ENCODE data around the gene BCAS4. TPM values are rescaled to one million over a fixed set of nuclear protein-coding genes. Genes with fewer than 3 reads are reported as not detected.

BCAS4 gene
- total RNA-seq, 6 experiments from 2014 or later, result 0.31 to 1.4 (median 0.60) TPM

- TF ChIP-seq, protein P1, sequence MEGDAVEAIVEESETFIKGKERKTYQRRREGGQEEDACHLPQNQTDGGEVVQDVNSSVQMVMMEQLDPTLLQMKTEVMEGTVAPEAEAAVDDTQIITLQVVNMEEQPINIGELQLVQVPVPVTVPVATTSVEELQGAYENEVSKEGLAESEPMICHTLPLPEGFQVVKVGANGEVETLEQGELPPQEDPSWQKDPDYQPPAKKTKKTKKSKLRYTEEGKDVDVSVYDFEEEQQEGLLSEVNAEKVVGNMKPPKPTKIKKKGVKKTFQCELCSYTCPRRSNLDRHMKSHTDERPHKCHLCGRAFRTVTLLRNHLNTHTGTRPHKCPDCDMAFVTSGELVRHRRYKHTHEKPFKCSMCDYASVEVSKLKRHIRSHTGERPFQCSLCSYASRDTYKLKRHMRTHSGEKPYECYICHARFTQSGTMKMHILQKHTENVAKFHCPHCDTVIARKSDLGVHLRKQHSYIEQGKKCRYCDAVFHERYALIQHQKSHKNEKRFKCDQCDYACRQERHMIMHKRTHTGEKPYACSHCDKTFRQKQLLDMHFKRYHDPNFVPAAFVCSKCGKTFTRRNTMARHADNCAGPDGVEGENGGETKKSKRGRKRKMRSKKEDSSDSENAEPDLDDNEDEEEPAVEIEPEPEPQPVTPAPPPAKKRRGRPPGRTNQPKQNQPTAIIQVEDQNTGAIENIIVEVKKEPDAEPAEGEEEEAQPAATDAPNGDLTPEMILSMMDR (IDR thresholded peaks at IDR 0.05), result no peak
- TF ChIP-seq POLR2A (IDR thresholded peaks at IDR 0.05), result no peak
- Histone ChIP-seq H3K27me3 (no peaks in the 10 kb centered on the region), H3K36me3 (no peaks in the 10 kb centered on the region), H3K27ac (no peak overlapping the region), H3K9me3 (no peaks in the 10 kb centered on the region), H3K4me3 (no peak overlapping the region), H3K4me1 (no peaks in the 10 kb centered on the region)
- WGBS (ENCODE audit: insufficient coverage, low coverage, low lambda C conversion rate, missing lambda C conversion rate), result 95% methylated on average over 4 of the region's 8 CpGs
- intact Hi-C loops (cut with DNase I), result no loop called here
- DNase-seq (no peak), ATAC-seq (no peak)
These were observed 24.5 kb downstream of the BCAS4 start for GRCh38 chr20:50819349-50819748.

DNA sequence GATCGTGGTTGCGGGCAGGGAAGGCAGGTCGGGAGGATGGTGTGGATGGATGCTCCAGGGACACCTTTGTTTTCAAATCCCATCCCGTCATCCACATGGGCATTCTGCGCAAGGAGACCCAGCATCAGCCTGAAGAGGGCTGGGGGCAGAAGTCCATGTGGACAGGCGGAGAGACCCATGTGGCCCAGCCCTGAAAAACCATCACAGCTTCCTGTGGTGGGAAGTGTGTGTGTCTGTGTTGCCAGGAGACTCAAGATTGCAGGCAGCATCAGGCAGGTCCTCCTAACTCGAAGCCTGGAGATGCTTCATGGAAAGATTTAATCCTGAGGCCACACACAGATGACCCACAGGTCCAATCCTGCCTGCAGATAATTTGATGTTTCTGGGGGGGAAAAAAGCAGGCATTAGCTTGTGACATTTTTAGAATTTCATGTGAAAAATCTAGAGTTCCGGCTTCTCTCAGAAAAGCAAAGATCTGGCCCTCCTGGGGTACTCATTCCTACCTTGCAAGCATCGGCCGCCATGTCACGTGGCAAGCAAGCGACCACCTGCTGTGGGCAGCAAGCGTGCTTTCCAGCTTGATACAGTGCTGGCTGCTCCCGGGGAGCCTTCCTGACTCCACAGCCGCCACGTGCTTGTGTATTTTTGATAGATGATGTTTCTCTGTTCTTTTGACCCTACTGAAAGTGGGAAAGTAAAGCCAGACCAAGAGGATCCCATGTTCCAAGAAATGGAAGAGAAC, 25.8 kb downstream of the BCAS4 start:
- no peak for DNase-seq
- intact Hi-C loops (cut with DNase I), result no loop called here
- ATAC-seq, result no peak
- no peaks in the 10 kb centered on the region for H3K27me3 ChIP-seq
- no peaks in the 10 kb centered on the region for H3K4me1 ChIP-seq
- H3K9me3 ChIP-seq, result no peaks in the 10 kb centered on the region
- H3K27ac ChIP-seq, result no peak overlapping the region
- 92% methylated on average over 13 of the region's 16 CpGs for WGBS (ENCODE audit: insufficient coverage, low coverage, low lambda C conversion rate, missing lambda C conversion rate)
- TF ChIP-seq POLR2A (IDR thresholded peaks at IDR 0.05), result no peak
- TF ChIP-seq, protein P1 (IDR thresholded peaks at IDR 0.05), result no peak
- H3K4me3 ChIP-seq, result no peak overlapping the region
- no peaks in the 10 kb centered on the region for H3K36me3 ChIP-seq

DNA sequence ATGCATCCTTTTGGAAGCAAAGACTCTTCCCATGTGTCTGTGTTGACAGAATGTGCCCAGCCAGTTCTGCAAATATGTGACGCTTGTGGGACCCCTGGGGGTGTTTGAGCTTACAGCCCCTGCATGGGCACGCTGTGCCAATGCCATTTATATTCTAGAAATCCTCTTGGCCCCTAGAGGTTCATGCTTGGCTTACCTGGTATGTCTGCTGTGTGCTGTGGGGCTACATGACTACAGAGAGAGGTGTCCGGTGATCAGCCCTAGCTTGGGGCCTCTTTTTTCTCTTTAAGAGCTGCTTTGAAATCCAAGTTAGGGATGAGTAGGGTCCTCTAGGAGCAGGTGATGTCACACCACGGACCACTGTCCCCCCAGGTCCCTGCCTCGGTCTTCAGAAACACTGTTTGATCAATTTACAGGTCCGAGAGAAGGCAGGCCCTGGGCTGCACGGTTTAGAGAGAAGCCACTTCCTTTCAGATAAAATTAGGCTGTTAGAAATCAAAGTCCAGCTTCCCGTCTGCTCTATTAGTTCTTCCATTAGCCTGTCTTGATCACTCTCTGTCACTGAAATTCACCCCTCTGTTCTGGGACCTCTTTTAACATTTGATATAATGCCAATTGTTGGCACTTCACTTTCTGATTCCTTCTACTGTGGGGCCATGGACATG, 26.5 kb downstream of the BCAS4 start:
- 62% methylated on average over 6 of the region's 8 CpGs for WGBS (ENCODE audit: insufficient coverage, low coverage, low lambda C conversion rate, missing lambda C conversion rate)
- TF ChIP-seq POLR2A (IDR thresholded peaks at IDR 0.05), result no peak
- TF ChIP-seq, protein P1 (IDR thresholded peaks at IDR 0.05), result no peak
- Histone ChIP-seq H3K27ac (no peak overlapping the region), H3K27me3 (no peaks in the 10 kb centered on the region), H3K36me3 (no peaks in the 10 kb centered on the region), H3K4me3 (no peak overlapping the region), H3K9me3 (no peaks in the 10 kb centered on the region), H3K4me1 (no peaks in the 10 kb centered on the region)
- no peak for ATAC-seq
- intact Hi-C loops (cut with DNase I), result no loop called here
- DNase-seq, result no peak

DNA sequence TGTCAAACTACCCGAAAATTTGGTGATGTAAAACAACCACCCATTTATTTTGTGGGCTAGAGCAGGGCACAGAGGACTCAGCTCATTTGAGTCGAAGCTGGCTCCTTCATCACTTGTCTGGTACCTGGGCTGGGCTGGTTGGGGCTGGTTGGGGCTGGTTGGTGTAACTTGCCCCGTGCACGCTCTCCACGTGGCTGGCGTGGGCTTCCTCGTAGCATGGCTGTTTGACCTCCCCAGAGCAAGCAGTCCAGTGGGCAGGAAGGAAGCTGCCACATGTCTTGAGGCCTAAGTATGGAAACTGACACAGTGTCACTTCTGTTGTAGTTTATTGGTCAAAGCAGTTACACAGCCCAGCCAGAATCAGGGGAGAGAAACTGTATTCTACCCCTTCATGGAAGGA, 27.1 kb downstream of the BCAS4 start:
- intact Hi-C loops (cut with DNase I), result no loop called here
- Histone ChIP-seq H3K9me3 (no peaks in the 10 kb centered on the region), H3K4me1 (no peaks in the 10 kb centered on the region), H3K27me3 (no peaks in the 10 kb centered on the region), H3K36me3 (no peaks in the 10 kb centered on the region), H3K27ac (no peak overlapping the region), H3K4me3 (no peak overlapping the region)
- TF ChIP-seq, protein P1 (IDR thresholded peaks at IDR 0.05), result no peak
- TF ChIP-seq POLR2A (IDR thresholded peaks at IDR 0.05), result no peak
- DNase-seq (no peak), ATAC-seq (no peak)
- 68% methylated on average over 2 of the region's 7 CpGs for WGBS (ENCODE audit: insufficient coverage, low coverage, low lambda C conversion rate, missing lambda C conversion rate)

Data from right lobe of liver (tissue), 6 donors.